SK-N-SH treated with all-trans-retinoic acid at 6 μM for 48 hours (cell line): Measurements from ENCODE around the gene DMRTC2.

Experiments used
- ARNTL ChIP-seq: fragments of 450-650 bp; formaldehyde crosslinking; IDR thresholded peaks from 2 replicates; pipeline ENCODE4 v1.5.0; 2020; ENCODE audit warnings: low read depth, mild to moderate bottlenecking, moderate library complexity, borderline replicate concordance
- CREB5 ChIP-seq: fragments of 250-450 bp; sonication (Bioruptor Pico); IDR thresholded peaks from 2 replicates; pipeline ENCODE4 v1.5.1; 2020; ENCODE audit warnings: low read depth, mild to moderate bottlenecking, moderate library complexity
- CSDC2 ChIP-seq: fragments of 250-450 bp; sonication (Bioruptor Pico); IDR thresholded peaks from 2 replicates; pipeline ENCODE4 v1.5.0; 2020; ENCODE audit warnings: mild to moderate bottlenecking, moderate library complexity
- ESRRG ChIP-seq: fragments of 250-450 bp; sonication (Bioruptor Pico); IDR thresholded peaks from 2 replicates; pipeline ENCODE4 v1.6.1; 2021; ENCODE audit warnings: mild to moderate bottlenecking
- ISL1 ChIP-seq: fragments of 250-450 bp; sonication (Bioruptor Pico); IDR thresholded peaks from 2 replicates; pipeline ENCODE4 v2.1.2; 2022; ENCODE audit warnings: mild to moderate bottlenecking, moderate library complexity
- OSR1 ChIP-seq: fragments of 250-450 bp; sonication (Bioruptor Pico); IDR thresholded peaks from 2 replicates; pipeline ENCODE4 v1.8.0; 2022; ENCODE audit warnings: moderate library complexity, mild to moderate bottlenecking, inconsistent platforms
- POU6F1 ChIP-seq: fragments of 250-450 bp; sonication (Bioruptor Pico); IDR thresholded peaks from 2 replicates; pipeline ENCODE4 v1.8.0; 2021; ENCODE audit warnings: low read depth, mild to moderate bottlenecking, moderate library complexity, borderline replicate concordance
- RARB ChIP-seq: fragments of 250-450 bp; sonication (Bioruptor Pico); IDR thresholded peaks from 2 replicates; pipeline ENCODE4 v1.8.0; 2021; ENCODE audit warnings: mild to moderate bottlenecking, moderate library complexity
- TCF4 ChIP-seq: fragments of 250-450 bp; sonication (Bioruptor Pico); IDR thresholded peaks from 2 replicates; pipeline ENCODE4 v1.8.0; 2021; ENCODE audit warnings: mild to moderate bottlenecking, moderate library complexity, borderline replicate concordance
- ZFP30 ChIP-seq: fragments of 450-650 bp; formaldehyde crosslinking; IDR thresholded peaks from 2 replicates; pipeline ENCODE4 v1.5.0; 2022; ENCODE audit warnings: mild to moderate bottlenecking, moderate library complexity
- ZNF565 ChIP-seq: fragments of 450-650 bp; formaldehyde crosslinking; conservative IDR thresholded peaks from 2 replicates; pipeline ENCODE4 v1.5.0; 2020; ENCODE audit warnings: low read depth, mild to moderate bottlenecking, moderate library complexity
- ZNF8 ChIP-seq: fragments of 450-650 bp; formaldehyde crosslinking; IDR thresholded peaks from 2 replicates; pipeline ENCODE4 v1.5.0; 2020; ENCODE audit warnings: mild to moderate bottlenecking, moderate library complexity
- TF ChIP-seq, protein P1 (sequence below): fragments of 250-450 bp; sonication (Bioruptor Pico); IDR thresholded peaks from 2 replicates; pipeline ENCODE4 v1.8.0; 2020; ENCODE audit warnings: mild to moderate bottlenecking, moderate library complexity, borderline replicate concordance
- TF ChIP-seq, protein P2 (sequence below): fragments of 250-450 bp; sonication (Bioruptor Pico); IDR thresholded peaks from 2 replicates; pipeline ENCODE4 v1.5.1; 2021; ENCODE audit warnings: mild to moderate bottlenecking, moderate library complexity

GRCh38 chr19:41868120-41868988 lies 23.5 kb downstream of the DMRTC2 start:
- TF ChIP-seq ARNTL (CRISPR knock-in tag) (no peak), CREB5 (no peak), ZNF8 (CRISPR knock-in tag) (no peak), ZFP30 (CRISPR knock-in tag) (no peak), OSR1 (CRISPR knock-in tag) (no peak), TCF4 (CRISPR knock-in tag) (no peak), RARB (CRISPR knock-in tag) (no peak), CSDC2 (no peak), ZNF565 (no peak), ESRRG (no peak), ISL1 (CRISPR knock-in tag) (no peak), POU6F1 (CRISPR knock-in tag) (no peak)
- TF ChIP-seq, protein P1, sequence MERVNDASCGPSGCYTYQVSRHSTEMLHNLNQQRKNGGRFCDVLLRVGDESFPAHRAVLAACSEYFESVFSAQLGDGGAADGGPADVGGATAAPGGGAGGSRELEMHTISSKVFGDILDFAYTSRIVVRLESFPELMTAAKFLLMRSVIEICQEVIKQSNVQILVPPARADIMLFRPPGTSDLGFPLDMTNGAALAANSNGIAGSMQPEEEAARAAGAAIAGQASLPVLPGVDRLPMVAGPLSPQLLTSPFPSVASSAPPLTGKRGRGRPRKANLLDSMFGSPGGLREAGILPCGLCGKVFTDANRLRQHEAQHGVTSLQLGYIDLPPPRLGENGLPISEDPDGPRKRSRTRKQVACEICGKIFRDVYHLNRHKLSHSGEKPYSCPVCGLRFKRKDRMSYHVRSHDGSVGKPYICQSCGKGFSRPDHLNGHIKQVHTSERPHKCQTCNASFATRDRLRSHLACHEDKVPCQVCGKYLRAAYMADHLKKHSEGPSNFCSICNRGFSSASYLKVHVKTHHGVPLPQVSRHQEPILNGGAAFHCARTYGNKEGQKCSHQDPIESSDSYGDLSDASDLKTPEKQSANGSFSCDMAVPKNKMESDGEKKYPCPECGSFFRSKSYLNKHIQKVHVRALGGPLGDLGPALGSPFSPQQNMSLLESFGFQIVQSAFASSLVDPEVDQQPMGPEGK (CRISPR knock-in tag): no peak
- TF ChIP-seq, protein P2, sequence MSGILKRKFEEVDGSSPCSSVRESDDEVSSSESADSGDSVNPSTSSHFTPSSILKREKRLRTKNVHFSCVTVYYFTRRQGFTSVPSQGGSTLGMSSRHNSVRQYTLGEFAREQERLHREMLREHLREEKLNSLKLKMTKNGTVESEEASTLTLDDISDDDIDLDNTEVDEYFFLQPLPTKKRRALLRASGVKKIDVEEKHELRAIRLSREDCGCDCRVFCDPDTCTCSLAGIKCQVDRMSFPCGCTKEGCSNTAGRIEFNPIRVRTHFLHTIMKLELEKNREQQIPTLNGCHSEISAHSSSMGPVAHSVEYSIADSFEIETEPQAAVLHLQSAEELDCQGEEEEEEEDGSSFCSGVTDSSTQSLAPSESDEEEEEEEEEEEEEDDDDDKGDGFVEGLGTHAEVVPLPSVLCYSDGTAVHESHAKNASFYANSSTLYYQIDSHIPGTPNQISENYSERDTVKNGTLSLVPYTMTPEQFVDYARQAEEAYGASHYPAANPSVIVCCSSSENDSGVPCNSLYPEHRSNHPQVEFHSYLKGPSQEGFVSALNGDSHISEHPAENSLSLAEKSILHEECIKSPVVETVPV (CRISPR knock-in tag): no peak
